ENCODE results near the gene PKP1. TPM values are rescaled to one million over a fixed set of nuclear protein-coding genes. Genes with fewer than 3 reads are reported as not detected.

Gene PKP1
- total and polyA plus RNA-seq, 2 donors (not counting 3 experiments of a cell fraction or from before 2014, with no cell fraction given): 0.01 TPM; not detected in 1

DNA sequence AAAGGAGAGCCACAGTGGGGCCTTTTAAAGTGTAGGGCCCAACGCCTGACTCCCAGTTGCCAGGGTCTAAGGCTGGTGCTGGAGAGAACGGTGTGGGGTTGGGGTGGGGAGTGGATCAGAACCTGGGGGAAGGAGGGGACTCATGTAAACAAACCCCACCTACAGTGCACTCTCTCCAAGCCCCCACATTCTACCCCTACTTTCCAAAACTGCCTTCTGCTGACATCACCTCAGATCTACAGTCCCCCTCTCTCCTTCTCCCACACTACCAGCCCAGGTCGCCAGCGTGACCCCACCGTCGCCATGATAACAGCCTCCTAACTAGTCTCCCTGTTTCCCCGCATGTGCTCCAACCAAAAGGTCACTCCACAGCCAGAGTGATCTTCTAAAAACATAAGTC is 67.6 kb downstream of the PKP1 start:
- Histone ChIP-seq H3K27ac (ENCODE audit: insufficient read depth, low read depth, low read length) (no peak overlapping the region), H3K4me3 (replicated peaks in 1 of 3; ENCODE audit: insufficient read depth in 1 of 3, low read depth in 1 of 3, low read length in 3 of 3) (no peak overlapping the region), H3K27me3 (ENCODE audit: control insufficient read depth in 2 of 2, insufficient read depth in 2 of 2, low read length in 2 of 2) (peaks cover 0 to 7% of the 10 kb centered on the region in 2 experiments), H3K79me2 (ENCODE audit: control insufficient read depth, insufficient read depth, low read length) (no peaks in the 10 kb centered on the region), H3K9me1 (replicated peaks; ENCODE audit: control insufficient read depth, extremely low read depth, insufficient read depth, low read length) (no peaks in the 10 kb centered on the region), H3K4me1 (ENCODE audit: control insufficient read depth, extremely low read depth, insufficient read depth, low read length) (no peaks in the 10 kb centered on the region), H2AFZ (ENCODE audit: low read depth, low read length) (no peak overlapping the region), H3K9ac (replicated peaks; ENCODE audit: extremely low read depth, insufficient read depth, low read length) (no peak overlapping the region), H4K20me1 (replicated peaks; ENCODE audit: control insufficient read depth, extremely low read depth, insufficient read depth, low read length) (no peaks in the 10 kb centered on the region), H3K9me3 (replicated peaks; ENCODE audit: control insufficient read depth, insufficient read depth, low read length) (no peaks in the 10 kb centered on the region), H3K4me2 (ENCODE audit: insufficient read depth, low read length) (no peak overlapping the region), H3K36me3 (ENCODE audit: control insufficient read depth in 2 of 2, extremely low read depth in 1 of 2, insufficient read depth in 2 of 2, low read length in 2 of 2) (no peaks in the 10 kb centered on the region)
- intact Hi-C loops (cut with micrococcal nuclease): no loop called here
- ChIA-PET CTCF (interaction anchor here (1.2 to 3.4 kb wide), 2 partner anchors 9 to 162 kb away, joined by 3 to 36 read pairs; no protein-coding TSS in a partner anchor), POLR2A (no interaction called here)
- no peak for FAIRE-seq
- BruUV-seq (replicated peaks): no TSS peak
- TF ChIP-seq EZH2 (IDR thresholded peaks at IDR 0.05; ENCODE audit: borderline replicate concordance, low read depth, low read length, severe bottlenecking): no peak
- TF ChIP-seq, protein P1, sequence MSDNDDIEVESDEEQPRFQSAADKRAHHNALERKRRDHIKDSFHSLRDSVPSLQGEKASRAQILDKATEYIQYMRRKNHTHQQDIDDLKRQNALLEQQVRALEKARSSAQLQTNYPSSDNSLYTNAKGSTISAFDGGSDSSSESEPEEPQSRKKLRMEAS (IDR thresholded peaks at IDR 0.05; ENCODE audit: insufficient read depth, insufficient read length): no peak
- no peak for TF ChIP-seq MYC (IDR thresholded peaks at IDR 0.05; ENCODE audit: low read depth, low read length)
- TF ChIP-seq JUN (IDR thresholded peaks at IDR 0.05; ENCODE audit: borderline replicate concordance, insufficient read depth, insufficient read length, low read depth): no peak
- no peak for TF ChIP-seq POLR2AphosphoS5 (IDR thresholded peaks at IDR 0.05; ENCODE audit: insufficient read depth, low read depth, low read length)
- no peak for TF ChIP-seq POLR2A (IDR thresholded peaks at IDR 0.05; ENCODE audit: low read depth, low read length)
- TF ChIP-seq, protein P2, sequence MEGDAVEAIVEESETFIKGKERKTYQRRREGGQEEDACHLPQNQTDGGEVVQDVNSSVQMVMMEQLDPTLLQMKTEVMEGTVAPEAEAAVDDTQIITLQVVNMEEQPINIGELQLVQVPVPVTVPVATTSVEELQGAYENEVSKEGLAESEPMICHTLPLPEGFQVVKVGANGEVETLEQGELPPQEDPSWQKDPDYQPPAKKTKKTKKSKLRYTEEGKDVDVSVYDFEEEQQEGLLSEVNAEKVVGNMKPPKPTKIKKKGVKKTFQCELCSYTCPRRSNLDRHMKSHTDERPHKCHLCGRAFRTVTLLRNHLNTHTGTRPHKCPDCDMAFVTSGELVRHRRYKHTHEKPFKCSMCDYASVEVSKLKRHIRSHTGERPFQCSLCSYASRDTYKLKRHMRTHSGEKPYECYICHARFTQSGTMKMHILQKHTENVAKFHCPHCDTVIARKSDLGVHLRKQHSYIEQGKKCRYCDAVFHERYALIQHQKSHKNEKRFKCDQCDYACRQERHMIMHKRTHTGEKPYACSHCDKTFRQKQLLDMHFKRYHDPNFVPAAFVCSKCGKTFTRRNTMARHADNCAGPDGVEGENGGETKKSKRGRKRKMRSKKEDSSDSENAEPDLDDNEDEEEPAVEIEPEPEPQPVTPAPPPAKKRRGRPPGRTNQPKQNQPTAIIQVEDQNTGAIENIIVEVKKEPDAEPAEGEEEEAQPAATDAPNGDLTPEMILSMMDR (IDR thresholded peaks at IDR 0.05; ENCODE audit: extremely low read depth in 1 of 2, insufficient read depth in 1 of 2, low read depth in 1 of 2, low read length in 2 of 2): no peak
- TF ChIP-seq FOS (IDR thresholded peaks at IDR 0.05; ENCODE audit: borderline replicate concordance, insufficient read depth, low read length): no peak
- no peak for TF ChIP-seq GATA2 (IDR thresholded peaks at IDR 0.05; ENCODE audit: insufficient read depth, insufficient read length, low read depth, low read length)
- no peak for DNase-seq (ENCODE audit: low read depth, low spot score)
- dilution Hi-C loops (cut with MboI; ENCODE audit: extremely low pct_ligation_motif_present, low sequenced_read_pairs): no loop called here
